A549 (cell line): Measurements from ENCODE around the gene MYLK2.

Source experiments
- CTCF ChIP-seq: fragments of >200 bp; sonication (Bioruptor Twin); formaldehyde crosslinking; IDR thresholded peaks from 3 replicates; pipeline ENCODE4 v1.5.1; 2016
- EHMT2 ChIP-seq: fragments of 200-600 bp; sonication (generic); IDR thresholded peaks from 2 replicates; pipeline ENCODE4 v1.6.1; 2016; ENCODE audit warnings: antibody characterized with exemption, low read depth, mild to moderate bottlenecking, moderate library complexity
- EP300 ChIP-seq, 2 experiments: fragments of >200 bp; sonication (Bioruptor Twin); formaldehyde crosslinking; IDR thresholded peaks; 2 replicates in 1 of 2; 3 replicates in 1 of 2; pipeline ENCODE4 v1.6.1; 2016 to 2017
- MYC ChIP-seq: IDR thresholded peaks from 2 replicates; pipeline ENCODE4 v1.6.1; 2012; ENCODE audit warnings: mild to moderate bottlenecking, inconsistent platforms, low read length, improper control_type of control experiment, borderline replicate concordance
- POLR2A ChIP-seq: IDR thresholded peaks from 2 replicates; pipeline ENCODE4 v1.6.1; 2012; ENCODE audit warnings: mild to moderate bottlenecking, low read length
- POLR2AphosphoS2 ChIP-seq: conservative IDR thresholded peaks from 2 replicates; pipeline ENCODE4 v1.6.1; 2012; ENCODE audit warnings: low read length, improper control_type of control experiment, inconsistent platforms

- TF ChIP-seq CTCF (no peak), EHMT2 (no peak), POLR2AphosphoS2 (no peak), EP300 (IDR thresholded peaks at IDR 0.05) (no peak), MYC (no peak), POLR2A (no peak)
Measured at GRCh38 chr20:31780839-31781238, 38.3 kb upstream of the MYLK2 start.
